ENCODE measurements around the gene LMAN2.

DNA sequence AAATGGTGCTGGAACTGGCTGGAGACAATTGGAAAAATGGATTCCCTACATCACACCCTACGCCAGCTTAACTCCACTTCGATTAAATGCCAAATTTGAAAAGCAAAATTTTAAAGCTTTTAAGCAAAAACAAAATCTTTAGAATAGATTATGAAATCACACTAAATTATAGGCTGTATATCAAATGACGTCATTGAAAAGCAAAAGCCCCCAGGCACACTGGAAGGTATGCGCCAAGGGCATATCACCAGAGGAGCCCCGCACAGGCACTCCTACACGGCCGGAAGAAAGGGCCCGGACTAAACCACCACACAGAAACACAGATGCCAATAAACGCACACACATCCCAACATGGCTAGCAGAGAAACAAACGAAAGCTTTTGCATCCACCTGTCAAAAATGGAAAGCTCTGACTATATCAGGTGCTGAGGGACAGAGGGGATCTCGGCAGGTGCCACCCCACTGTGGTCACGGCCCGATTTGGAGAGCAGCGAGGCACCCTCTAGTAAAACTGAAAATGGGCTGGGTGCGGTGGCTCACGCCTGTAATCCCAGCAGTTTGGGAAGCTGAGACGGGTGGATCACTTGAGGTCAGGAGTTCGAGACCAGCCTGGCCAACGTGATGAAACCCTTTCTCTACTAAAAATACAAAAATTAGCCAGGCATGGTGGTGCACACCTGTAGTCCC is 22.8 kb downstream of the LMAN2 start:
- TF ChIP-seq, protein P1, sequence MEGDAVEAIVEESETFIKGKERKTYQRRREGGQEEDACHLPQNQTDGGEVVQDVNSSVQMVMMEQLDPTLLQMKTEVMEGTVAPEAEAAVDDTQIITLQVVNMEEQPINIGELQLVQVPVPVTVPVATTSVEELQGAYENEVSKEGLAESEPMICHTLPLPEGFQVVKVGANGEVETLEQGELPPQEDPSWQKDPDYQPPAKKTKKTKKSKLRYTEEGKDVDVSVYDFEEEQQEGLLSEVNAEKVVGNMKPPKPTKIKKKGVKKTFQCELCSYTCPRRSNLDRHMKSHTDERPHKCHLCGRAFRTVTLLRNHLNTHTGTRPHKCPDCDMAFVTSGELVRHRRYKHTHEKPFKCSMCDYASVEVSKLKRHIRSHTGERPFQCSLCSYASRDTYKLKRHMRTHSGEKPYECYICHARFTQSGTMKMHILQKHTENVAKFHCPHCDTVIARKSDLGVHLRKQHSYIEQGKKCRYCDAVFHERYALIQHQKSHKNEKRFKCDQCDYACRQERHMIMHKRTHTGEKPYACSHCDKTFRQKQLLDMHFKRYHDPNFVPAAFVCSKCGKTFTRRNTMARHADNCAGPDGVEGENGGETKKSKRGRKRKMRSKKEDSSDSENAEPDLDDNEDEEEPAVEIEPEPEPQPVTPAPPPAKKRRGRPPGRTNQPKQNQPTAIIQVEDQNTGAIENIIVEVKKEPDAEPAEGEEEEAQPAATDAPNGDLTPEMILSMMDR (conservative IDR thresholded peaks at IDR 0.05; ENCODE audit: low read length): no peak
- no peak for TF ChIP-seq EZH2phosphoT487 (IDR thresholded peaks at IDR 0.05; ENCODE audit: borderline replicate concordance)
